ENCODE data around the gene FIGN. TPM values are rescaled to one million over a fixed set of nuclear protein-coding genes. Genes with fewer than 3 reads are reported as not detected.

Gene FIGN
- total and polyA plus RNA-seq, 12 donors, result 2.1 to 17.0 (median 11.9) TPM

- 86 to 92% methylated on average over 4 of the region's 4 CpGs for WGBS, 2 donors
- Histone ChIP-seq H3K27ac (no peak overlapping the region), H3K27me3 (no peaks in the 10 kb centered on the region), H3K4me1 (peaks cover 0 to 3% (median 0%) of the 10 kb centered on the region in 9 donors), H3K36me3 (no peaks in the 10 kb centered on the region), H3K4me3 (no peak overlapping the region), H3K9me3 (no peaks in the 10 kb centered on the region)
- DNase-seq, result no peak
- intact Hi-C loops (cut with DNase I), result no loop called here
- no peak for ATAC-seq
- no peak for TF ChIP-seq CTCF (IDR thresholded peaks at IDR 0.05)
Measured at GRCh38 chr2:163771596-163771995, 35.8 kb upstream of the FIGN start.

- peak overlapping the region in 1 of 10 donors; percentile 7 for H3K27ac ChIP-seq
- intact Hi-C loops (cut with DNase I), result no loop called here
Measured at GRCh38 chr2:163768881-163769695, 33.3 kb upstream of the FIGN start.

GRCh38 chr2:163767097-163767496, 31.3 kb upstream of the FIGN start:
- no peak overlapping the region for H3K4me3 ChIP-seq
- H3K36me3 ChIP-seq, result no peaks in the 10 kb centered on the region
- peaks cover 0 to 3% (median 0%) of the 10 kb centered on the region in 9 donors for H3K4me1 ChIP-seq
- H3K27ac ChIP-seq, result no peak overlapping the region
- no peaks in the 10 kb centered on the region for H3K9me3 ChIP-seq
- DNase-seq (no peak), ATAC-seq (no peak)
- TF ChIP-seq CTCF (IDR thresholded peaks at IDR 0.05), result no peak
- intact Hi-C loops (cut with DNase I), result no loop called here
- 91 to 92% methylated on average over 4 of the region's 4 CpGs for WGBS, 2 donors
- H3K27me3 ChIP-seq, result no peaks in the 10 kb centered on the region

More at GRCh38 chr2:163768881-163769695, 33.3 kb upstream of the FIGN start:
- ATAC-seq, result peak in 1 of 8 donors; percentile 57
- peak overlapping the region in 1 of 10 donors; percentile 5 for H3K4me3 ChIP-seq
- no peaks in the 10 kb centered on the region for H3K27me3 ChIP-seq
- peaks cover 0 to 3% (median 0%) of the 10 kb centered on the region in 9 donors for H3K4me1 ChIP-seq
- no peaks in the 10 kb centered on the region for H3K9me3 ChIP-seq
- no peaks in the 10 kb centered on the region for H3K36me3 ChIP-seq
- DNase-seq, result no peak
- TF ChIP-seq CTCF (IDR thresholded peaks at IDR 0.05), result no peak
- WGBS, 2 donors, result 53 to 57% methylated on average over 7 of the region's 7 CpGs

GRCh38 chr2:163764566-163764965, 28.8 kb upstream of the FIGN start:
- Histone ChIP-seq H3K9me3 (no peaks in the 10 kb centered on the region), H3K36me3 (no peaks in the 10 kb centered on the region), H3K27me3 (no peaks in the 10 kb centered on the region), H3K27ac (no peak overlapping the region), H3K4me1 (peaks cover 0 to 3% (median 0%) of the 10 kb centered on the region in 9 donors), H3K4me3 (no peak overlapping the region)
- ATAC-seq, result no peak
- no peak for DNase-seq
- 83 to 87% methylated on average over 3 of the region's 3 CpGs for WGBS, 2 donors
- intact Hi-C loops (cut with DNase I), result no loop called here
- no peak for TF ChIP-seq CTCF (IDR thresholded peaks at IDR 0.05)

Measured in heart right ventricle (tissue), 16 donors.